Left ventricle myocardium superior (tissue), 1 donor: ENCODE data around the gene CYP4F3. TPM values are rescaled to one million over a fixed set of nuclear protein-coding genes. Genes with fewer than 3 reads are reported as not detected.

ENCODE experiments used
- ATAC-seq: fragments of 200-7000 bp; cut with Tn5 transposase; one replicate; pipeline ENCODE4 v1.9.1; 2020; ENCODE audit warnings: mild to moderate bottlenecking, moderate library complexity
- DNase-seq: peaks from one replicate; pipeline ENCODE4 v3.0.0-alpha.2; 2020
- intact Hi-C: fragments of 100-400 bp; cut with micrococcal nuclease; formaldehyde crosslinking; loops from one replicate; pipeline ENCODE4 v1.11.0; 2022
- total RNA-seq: library from RNA; stranded (reverse); fragmentation: NEBNext Ultra II Directional; extraction: Animal tissue kit (Norgen Biotek cat#: 25700); gene quantifications from one replicate; pipeline ENCODE4 v1.2.1, GENCODE V29; 2021
- donor health status: DM: no; HTN: yes; CAD: no; lungs with severe emphysema.

CYP4F3 gene
- total RNA-seq, 1 donor from 2014 or later, result 0.79 TPM

- ATAC-seq (no peak), DNase-seq (no peak)
- intact Hi-C loops, result no loop called here
These were observed 61.2 kb downstream of the CYP4F3 start for GRCh38 chr19:15701757-15702533.

- ATAC-seq, result peak; percentile 92
These were observed 61.8 kb downstream of the CYP4F3 start for GRCh38 chr19:15702534-15702930.

More at GRCh38 chr19:15702534-15702930, 61.8 kb downstream of the CYP4F3 start:
- intact Hi-C loops, result no loop called here
- peak; percentile 87 for DNase-seq

Other genes with a start within 250 kb of the CYP4F3 start
- gene AKAP8L, start 221.9 kb upstream of the CYP4F3 start, total RNA-seq, result 82.5 TPM
- 32.2 TPM for gene WIZ, start 190.9 kb upstream of the CYP4F3 start, total RNA-seq
- 2.0 TPM for gene RASAL3, start 176.4 kb upstream of the CYP4F3 start, total RNA-seq
- gene PGLYRP2, start 161.4 kb upstream of the CYP4F3 start, total RNA-seq, result not detected
- gene CYP4F22, start 132.4 kb upstream of the CYP4F3 start, total RNA-seq, result not detected
- not detected for gene CYP4F8, start 25.7 kb upstream of the CYP4F3 start, total RNA-seq
- 3.4 TPM for gene CYP4F12, start 32.2 kb downstream of the CYP4F3 start, total RNA-seq
- not detected for gene OR10H2, start 87.1 kb downstream of the CYP4F3 start, total RNA-seq
- gene OR10H3, start 97.1 kb downstream of the CYP4F3 start, total RNA-seq, result not detected
- gene OR10H5, start 146.8 kb downstream of the CYP4F3 start, total RNA-seq, result not detected
- gene OR10H1, start 174.8 kb downstream of the CYP4F3 start, total RNA-seq, result not detected